Osteocyte (in vitro differentiated cells): Measurements from ENCODE around the gene PPP2R2D. TPM values are rescaled to one million over a fixed set of nuclear protein-coding genes. Genes with fewer than 3 reads are reported as not detected.
A peak's percentile ranks its signal among the peaks of the same experiment; 100 is the strongest.

Experiments
- DNase-seq: peaks from one replicate; pipeline ENCODE4 v3.0.0; 2021; ENCODE audit warnings: mixed read lengths; ENCODE audit not compliant: unreplicated experiment; ENCODE audit errors: extremely low spot score
- H3K27ac Mint-ChIP-seq: one replicate; pipeline ENCODE4 v1.8.0; 2021; ENCODE audit warnings: mild to moderate bottlenecking, mixed read lengths; ENCODE audit not compliant: unreplicated experiment
- H3K27me3 Mint-ChIP-seq: one replicate; pipeline ENCODE4 v1.8.0; 2021; ENCODE audit warnings: mixed read lengths; ENCODE audit not compliant: unreplicated experiment
- H3K36me3 Mint-ChIP-seq: one replicate; pipeline ENCODE4 v1.8.0; 2021; ENCODE audit warnings: mixed read lengths; ENCODE audit not compliant: unreplicated experiment
- H3K4me1 Mint-ChIP-seq: one replicate; pipeline ENCODE4 v1.8.0; 2021; ENCODE audit warnings: mixed read lengths; ENCODE audit not compliant: unreplicated experiment
- H3K4me3 Mint-ChIP-seq: one replicate; pipeline ENCODE4 v1.8.0; 2021; ENCODE audit warnings: mild to moderate bottlenecking, moderate library complexity, mixed read lengths; ENCODE audit not compliant: unreplicated experiment
- H3K9me3 Mint-ChIP-seq: one replicate; pipeline ENCODE4 v1.8.0; 2021; ENCODE audit warnings: mixed read lengths; ENCODE audit not compliant: unreplicated experiment
- CTCF ChIP-seq: fragments of 200-600 bp; sonication (generic); IDR thresholded peaks from 2 replicates; pipeline ENCODE4 v1.5.0; 2021; ENCODE audit warnings: antibody characterized with exemption, mild to moderate bottlenecking, moderate library complexity
- total RNA-seq: library from RNA; stranded (reverse); gene quantifications from 2 replicates; pipeline ENCODE4 v1.2.1, GENCODE V29; 2021

PPP2R2D gene
- total RNA-seq, 1 donor from 2014 or later, result 28.9 TPM

GRCh38 chr10:131978851-131979250 lies 78.0 kb downstream of the PPP2R2D start:
- Mint-ChIP-seq H3K4me1 (peaks cover 28% of the 10 kb centered on the region), H3K9me3 (no peaks in the 10 kb centered on the region), H3K36me3 (peaks cover 3% of the 10 kb centered on the region), H3K27ac (no peak overlapping the region), H3K27me3 (no peaks in the 10 kb centered on the region), H3K4me3 (no peak overlapping the region)
- TF ChIP-seq CTCF, result no peak
- DNase-seq, result no peak

- Mint-ChIP-seq H3K36me3 (peaks cover 3% of the 10 kb centered on the region), H3K27me3 (no peaks in the 10 kb centered on the region), H3K9me3 (no peaks in the 10 kb centered on the region), H3K27ac (peak overlapping the region; percentile 74), H3K4me1 (peaks cover 25% of the 10 kb centered on the region), H3K4me3 (peak overlapping the region; percentile 76)
- no peak for TF ChIP-seq CTCF
- DNase-seq, result no peak
Measured at GRCh38 chr10:131979336-131979735, 78.5 kb downstream of the PPP2R2D start.

- Mint-ChIP-seq H3K4me1 (peaks cover 25% of the 10 kb centered on the region), H3K9me3 (no peaks in the 10 kb centered on the region), H3K4me3 (peak overlapping the region; percentile 76), H3K27me3 (no peaks in the 10 kb centered on the region), H3K27ac (peak overlapping the region; percentile 74), H3K36me3 (peaks cover 3% of the 10 kb centered on the region)
- no peak for TF ChIP-seq CTCF
- no peak for DNase-seq
Measured at GRCh38 chr10:131979821-131980270, 79.0 kb downstream of the PPP2R2D start.

- Mint-ChIP-seq H3K4me3 (peak overlapping the region; percentile 77), H3K36me3 (peaks cover 3% of the 10 kb centered on the region), H3K9me3 (no peaks in the 10 kb centered on the region), H3K27me3 (no peaks in the 10 kb centered on the region), H3K27ac (peak overlapping the region; percentile 55), H3K4me1 (peaks cover 25% of the 10 kb centered on the region)
- DNase-seq, result no peak
- TF ChIP-seq CTCF, result no peak
Measured at GRCh38 chr10:131980321-131980720, 79.5 kb downstream of the PPP2R2D start.

- H3K4me1 Mint-ChIP-seq, result peaks cover 25% of the 10 kb centered on the region
- H3K27me3 Mint-ChIP-seq, result no peaks in the 10 kb centered on the region
- no peaks in the 10 kb centered on the region for H3K9me3 Mint-ChIP-seq
- DNase-seq, result no peak
- H3K36me3 Mint-ChIP-seq, result peaks cover 3% of the 10 kb centered on the region
- no peak for TF ChIP-seq CTCF
- H3K27ac Mint-ChIP-seq, result peak overlapping the region; percentile 55
- peak overlapping the region; percentile 77 for H3K4me3 Mint-ChIP-seq
Measured at GRCh38 chr10:131980761-131981428, 80.1 kb downstream of the PPP2R2D start.
